ENCODE measurements around the gene MRI1.

DNA sequence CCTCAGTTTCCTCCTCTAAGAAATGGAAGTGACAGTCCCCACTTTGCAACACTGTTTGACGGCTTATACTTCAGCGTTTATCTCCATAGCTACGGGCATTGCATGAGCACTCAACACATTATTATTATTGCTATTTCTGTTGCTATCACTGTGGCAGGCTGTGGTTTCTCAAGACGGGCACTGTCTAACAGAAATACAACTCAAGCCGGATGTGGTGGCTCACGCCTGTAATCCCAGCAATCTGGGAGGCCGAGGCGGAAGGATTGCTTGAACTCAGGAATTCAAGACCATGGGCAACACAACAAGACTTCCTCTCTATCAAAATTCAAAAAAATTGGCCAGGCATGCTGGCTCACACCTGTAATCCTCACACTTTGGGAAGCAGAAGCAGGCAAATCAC lies 26.0 kb downstream of the MRI1 start:
- TF ChIP-seq, protein P1, sequence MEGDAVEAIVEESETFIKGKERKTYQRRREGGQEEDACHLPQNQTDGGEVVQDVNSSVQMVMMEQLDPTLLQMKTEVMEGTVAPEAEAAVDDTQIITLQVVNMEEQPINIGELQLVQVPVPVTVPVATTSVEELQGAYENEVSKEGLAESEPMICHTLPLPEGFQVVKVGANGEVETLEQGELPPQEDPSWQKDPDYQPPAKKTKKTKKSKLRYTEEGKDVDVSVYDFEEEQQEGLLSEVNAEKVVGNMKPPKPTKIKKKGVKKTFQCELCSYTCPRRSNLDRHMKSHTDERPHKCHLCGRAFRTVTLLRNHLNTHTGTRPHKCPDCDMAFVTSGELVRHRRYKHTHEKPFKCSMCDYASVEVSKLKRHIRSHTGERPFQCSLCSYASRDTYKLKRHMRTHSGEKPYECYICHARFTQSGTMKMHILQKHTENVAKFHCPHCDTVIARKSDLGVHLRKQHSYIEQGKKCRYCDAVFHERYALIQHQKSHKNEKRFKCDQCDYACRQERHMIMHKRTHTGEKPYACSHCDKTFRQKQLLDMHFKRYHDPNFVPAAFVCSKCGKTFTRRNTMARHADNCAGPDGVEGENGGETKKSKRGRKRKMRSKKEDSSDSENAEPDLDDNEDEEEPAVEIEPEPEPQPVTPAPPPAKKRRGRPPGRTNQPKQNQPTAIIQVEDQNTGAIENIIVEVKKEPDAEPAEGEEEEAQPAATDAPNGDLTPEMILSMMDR (IDR thresholded peaks at IDR 0.05) = no peak
- TF ChIP-seq POLR2A (IDR thresholded peaks at IDR 0.05) = no peak

All from right lobe of liver (tissue), 4 donors.